ENCODE results near the gene GATC. TPM values are rescaled to one million over a fixed set of nuclear protein-coding genes. Genes with fewer than 3 reads are reported as not detected.

GATC gene
- total and polyA plus RNA-seq, 2 of the 4 experiments (the other 2 are of a cell fraction): 8.7 to 16.5 TPM

DNA sequence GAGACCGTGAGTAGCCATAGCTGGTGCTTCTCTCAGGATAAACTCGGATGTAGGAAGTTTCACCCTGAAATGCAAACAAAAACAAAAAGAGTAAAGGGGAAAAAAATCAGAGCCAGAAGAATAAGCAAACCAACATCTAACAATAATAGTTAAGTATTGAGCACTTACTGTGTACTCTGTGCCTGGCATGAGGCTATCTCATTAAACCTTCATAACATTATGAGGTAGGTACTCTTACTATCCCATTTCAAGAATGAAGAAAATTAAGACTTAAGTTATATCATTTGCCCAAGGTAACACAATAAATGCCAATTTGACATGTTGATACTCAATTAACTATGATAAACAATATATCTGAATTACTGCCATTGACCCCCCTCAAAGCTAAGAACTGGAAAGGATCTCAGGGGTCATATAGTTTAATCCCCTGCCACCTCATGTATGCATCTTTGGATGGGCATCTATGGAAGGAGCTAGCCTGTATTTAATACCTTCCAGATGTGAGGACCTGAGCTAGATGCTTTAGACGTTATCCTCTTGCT lies 15.9 kb downstream of the GATC start:
- no peak overlapping the region for H2BK15ac ChIP-seq (ENCODE audit: low read depth, low read length)
- dilution Hi-C loops (cut with HindIII; ENCODE audit: low sequenced_read_pairs, unreplicated experiment): no loop called here
- no peaks in the 10 kb centered on the region for H3K27me3 ChIP-seq (ENCODE audit: control insufficient read depth, insufficient read depth, low read length)
- no peaks in the 10 kb centered on the region for H3K9me1 ChIP-seq (ENCODE audit: insufficient read depth, low read length)
- H2BK120ac ChIP-seq (ENCODE audit: low read depth, low read length): no peak overlapping the region
- H3K36me3 ChIP-seq (ENCODE audit: control insufficient read depth, insufficient read depth, low read length): peaks cover 65% of the 10 kb centered on the region
- H4K91ac ChIP-seq (ENCODE audit: insufficient read depth, low read depth, low read length): no peak overlapping the region
- ATAC-seq (ENCODE audit: low read depth) (no peak), DNase-seq (no peak)
- H3K56ac ChIP-seq (ENCODE audit: extremely low read depth, insufficient read depth, low read length): no peak overlapping the region
- peaks cover 31 to 59% of the 10 kb centered on the region in 2 experiments for H3K79me1 ChIP-seq (ENCODE audit: low read depth in 1 of 2, low read length in 2 of 2)
- no peak overlapping the region for H3K23ac ChIP-seq (ENCODE audit: low read depth, low read length)
- H3K4ac ChIP-seq (ENCODE audit: low read depth, low read length): no peak overlapping the region
- H2BK5ac ChIP-seq (ENCODE audit: low read depth, low read length, poor library complexity, severe bottlenecking): no peak overlapping the region
- H3K18ac ChIP-seq (ENCODE audit: low read depth, low read length): no peak overlapping the region
- no peak overlapping the region for H3K14ac ChIP-seq (replicated peaks; ENCODE audit: low read depth, low read length)
- H2AK5ac ChIP-seq (ENCODE audit: low read depth, low read length): no peak overlapping the region
- POLR2A ChIA-PET (ENCODE audit: unreplicated experiment): interaction anchor here (0.6 kb wide), 1 partner anchor 35 kb away, joined by 3 read pairs; no protein-coding TSS in a partner anchor
- no peak overlapping the region for H4K8ac ChIP-seq (ENCODE audit: low read depth in 2 of 2, low read length in 2 of 2)
- no peak overlapping the region for H2BK20ac ChIP-seq (ENCODE audit: low read depth, low read length)
- CTCF ChIA-PET: interaction anchor here (0.6 to 1.1 kb wide), 2 partner anchors 109 to 137 kb away, joined by 3 to 5 read pairs; no protein-coding TSS in a partner anchor
- in situ Hi-C loops (cut with MboI; ENCODE audit: low sequenced_read_pairs): no loop called here
- BruUV-seq (replicated peaks): no TSS peak
- no peak overlapping the region for H3K4me3 ChIP-seq (ENCODE audit: insufficient read depth, low read depth, low read length)
- no peak overlapping the region for H2AK9ac ChIP-seq (replicated peaks; ENCODE audit: low read depth, low read length, poor library complexity)
- no peak overlapping the region for H4K5ac ChIP-seq (ENCODE audit: low read depth, low read length)
- H4K20me1 ChIP-seq (ENCODE audit: insufficient read depth, low read length): peaks cover 39% of the 10 kb centered on the region
- H2AFZ ChIP-seq (replicated peaks; ENCODE audit: low read length, poor library complexity): no peak overlapping the region
- H3K4me2 ChIP-seq (ENCODE audit: low read depth, low read length): no peak overlapping the region
- no peak for TF ChIP-seq RAD21 (IDR thresholded peaks at IDR 0.05; ENCODE audit: low read length)
- no peak for TF ChIP-seq FOS (IDR thresholded peaks at IDR 0.05; ENCODE audit: low read depth, low read length)
- no peak for TF ChIP-seq CHD1 (IDR thresholded peaks at IDR 0.05; ENCODE audit: low read depth, low read length)
- TF ChIP-seq, protein P1, sequence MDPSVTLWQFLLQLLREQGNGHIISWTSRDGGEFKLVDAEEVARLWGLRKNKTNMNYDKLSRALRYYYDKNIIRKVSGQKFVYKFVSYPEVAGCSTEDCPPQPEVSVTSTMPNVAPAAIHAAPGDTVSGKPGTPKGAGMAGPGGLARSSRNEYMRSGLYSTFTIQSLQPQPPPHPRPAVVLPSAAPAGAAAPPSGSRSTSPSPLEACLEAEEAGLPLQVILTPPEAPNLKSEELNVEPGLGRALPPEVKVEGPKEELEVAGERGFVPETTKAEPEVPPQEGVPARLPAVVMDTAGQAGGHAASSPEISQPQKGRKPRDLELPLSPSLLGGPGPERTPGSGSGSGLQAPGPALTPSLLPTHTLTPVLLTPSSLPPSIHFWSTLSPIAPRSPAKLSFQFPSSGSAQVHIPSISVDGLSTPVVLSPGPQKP (IDR thresholded peaks at IDR 0.05; ENCODE audit: borderline replicate concordance, low read depth, low read length): no peak
- intact Hi-C loops (cut with micrococcal nuclease): no loop called here
- H3K4me1 ChIP-seq (ENCODE audit: control insufficient read depth, insufficient read depth, low read length): no peaks in the 10 kb centered on the region; the same call in 1 of the 2 replicates
- H3K9ac ChIP-seq (ENCODE audit: low read depth, low read length): no peak overlapping the region
- no peaks in the 10 kb centered on the region for H3K9me3 ChIP-seq (ENCODE audit: control insufficient read depth, insufficient read depth, low read length)
- no peak overlapping the region for H3K27ac ChIP-seq (ENCODE audit: insufficient read depth, low read length)
- WGBS, 2 experiments (ENCODE audit: extremely low coverage in 2 of 2, insufficient read length in 1 of 2): no CpG with 5 or more reads among the region's 3 CpGs
